Panc1 (cell line): ENCODE measurements around the gene CRABP1. TPM values are rescaled to one million over a fixed set of nuclear protein-coding genes. Genes with fewer than 3 reads are reported as not detected.

Experiments used
- ATAC-seq: fragments of 200-7000 bp; cut with Tn5 transposase; 2 replicates; pipeline ENCODE4 v1.9.1; 2020; ENCODE audit warnings: mild to moderate bottlenecking, moderate library complexity
- BruUV-seq: library from RNA; stranded (reverse); fragments of 400-500 nt; replicated peaks from 2 replicates; lab custom pipeline; 2021; lab: Mats Ljungman, UMichigan
- CTCF ChIA-PET: fragments of 300-600 bp; sonication (Branson Sonifier 250); formaldehyde crosslinking; loops from one replicate; lab custom pipeline; 2022; ENCODE audit warnings: antibody characterized with exemption; lab: Charles Lee
- POLR2A ChIA-PET: fragments of 300-600 bp; sonication (Branson Sonifier 250); formaldehyde crosslinking; loops from one replicate; lab custom pipeline; 2022; ENCODE audit warnings: antibody characterized with exemption; lab: Charles Lee
- DNase-seq: peaks from one replicate; pipeline ENCODE4 v3.0.0-alpha.2; 2010; ENCODE audit warnings: low read depth, low spot score
- H3K27ac ChIP-seq: 2 replicates; pipeline ENCODE4 v1.5.1; 2011; ENCODE audit warnings: mild to moderate bottlenecking, low read length, inconsistent platforms
- H3K27me3 ChIP-seq: fragments of 200-500 bp; sonication (Bioruptor generic); 2 replicates; pipeline ENCODE4 v1.6.0; 2014; ENCODE audit warnings: low read length, inconsistent platforms; ENCODE audit not compliant: control insufficient read depth, insufficient read depth
- H3K36me3 ChIP-seq: fragments of 200-500 bp; sonication (Bioruptor generic); 2 replicates; pipeline ENCODE4 v1.5.1; 2014; ENCODE audit warnings: inconsistent platforms, mild to moderate bottlenecking, low read length, moderate library complexity; ENCODE audit not compliant: control insufficient read depth, insufficient read depth
- H3K4me1 ChIP-seq: 2 replicates; pipeline ENCODE4 v1.5.1; 2011; ENCODE audit warnings: inconsistent platforms, mild to moderate bottlenecking, low read length, moderate library complexity; ENCODE audit not compliant: control insufficient read depth, insufficient read depth
- H3K4me3 ChIP-seq, 2 experiments: 2 replicates each; pipeline ENCODE4 v1.5.1; 2011 to 2012; ENCODE audit warnings: low read depth in 2 of 2, low read length in 2 of 2, mild to moderate bottlenecking in 2 of 2, inconsistent platforms in 1 of 2, moderate library complexity in 1 of 2
- H3K9me3 ChIP-seq: fragments of 200-500 bp; sonication (Bioruptor generic); 2 replicates; pipeline ENCODE4 v1.5.1; 2014; ENCODE audit warnings: low read depth, mild to moderate bottlenecking, inconsistent platforms, low read length, moderate library complexity; ENCODE audit not compliant: control insufficient read depth, insufficient read depth
- POLR2AphosphoS5 ChIP-seq: IDR thresholded peaks from 2 replicates; pipeline ENCODE4 v1.6.1; 2012; ENCODE audit warnings: mild to moderate bottlenecking, low read depth, low read length, moderate library complexity
- SIN3A ChIP-seq: IDR thresholded peaks from 2 replicates; pipeline ENCODE4 v1.6.1; 2012; ENCODE audit warnings: low read depth, mild to moderate bottlenecking, low read length, moderate library complexity, borderline replicate concordance; ENCODE audit not compliant: insufficient read depth
- TCF7L2 ChIP-seq: IDR thresholded peaks from 2 replicates; pipeline ENCODE4 v1.6.1; 2011; ENCODE audit warnings: mild to moderate bottlenecking, low read depth, low read length, inconsistent platforms
- in situ Hi-C: cut with HindIII; loops from 2 replicates; pipeline ENCODE4 v1.10.0; 2016; ENCODE audit warnings: low sequenced_read_pairs, low pct_unique_long_range_greater_than_20kb
- intact Hi-C: fragments of 100-400 bp; cut with micrococcal nuclease; formaldehyde crosslinking; loops from one replicate; pipeline ENCODE4 v1.10.0; 2022; ENCODE audit not compliant: unreplicated experiment
- total RNA-seq: library from RNA; stranded (reverse); gene quantifications from one replicate; pipeline ENCODE4 v1.2.1, GENCODE V29; 2021; ENCODE audit not compliant: unreplicated experiment
- TF ChIP-seq, protein P1 (sequence below): fragments of 450-650 bp; IDR thresholded peaks from 2 replicates; pipeline ENCODE4 v1.5.1; 2017; ENCODE audit warnings: mild to moderate bottlenecking
- TF ChIP-seq, protein P2 (sequence below), 2 experiments: IDR thresholded peaks; 2 replicates each; pipeline ENCODE4 v1.6.1; 2011 to 2012; ENCODE audit warnings: low read depth in 2 of 2, control low read depth in 1 of 2, low read length in 1 of 2, mild to moderate bottlenecking in 1 of 2, moderate library complexity in 1 of 2; ENCODE audit not compliant: insufficient read depth in 1 of 2

The CRABP1 gene
- total RNA-seq, 1 experiment from 2014 or later, result 6.7 TPM

DNA sequence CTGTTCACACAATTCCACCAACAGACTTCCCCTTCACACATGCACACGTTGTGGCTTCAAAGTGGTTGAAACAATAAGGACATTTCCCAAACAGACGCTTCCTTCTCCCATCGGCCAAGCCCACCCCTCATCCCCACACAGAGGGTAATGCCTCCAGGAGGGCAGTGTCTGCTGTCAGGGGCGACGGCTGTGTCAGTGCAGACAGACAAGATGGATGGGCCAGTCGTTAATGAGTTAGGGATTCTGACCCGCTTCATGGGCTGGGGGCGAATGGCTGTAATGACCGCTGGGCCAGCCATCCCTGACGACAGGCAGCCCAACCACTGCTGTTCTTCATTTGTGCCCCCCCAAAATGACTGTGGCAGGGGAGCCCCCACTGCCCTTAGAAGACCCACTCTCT lies 20.6 kb upstream of the CRABP1 start:
- H3K4me1 ChIP-seq, result peaks cover 7% of the 10 kb centered on the region
- no peak for ATAC-seq
- TF ChIP-seq SIN3A, result no peak
- TF ChIP-seq TCF7L2, result no peak
- TF ChIP-seq, protein P1, sequence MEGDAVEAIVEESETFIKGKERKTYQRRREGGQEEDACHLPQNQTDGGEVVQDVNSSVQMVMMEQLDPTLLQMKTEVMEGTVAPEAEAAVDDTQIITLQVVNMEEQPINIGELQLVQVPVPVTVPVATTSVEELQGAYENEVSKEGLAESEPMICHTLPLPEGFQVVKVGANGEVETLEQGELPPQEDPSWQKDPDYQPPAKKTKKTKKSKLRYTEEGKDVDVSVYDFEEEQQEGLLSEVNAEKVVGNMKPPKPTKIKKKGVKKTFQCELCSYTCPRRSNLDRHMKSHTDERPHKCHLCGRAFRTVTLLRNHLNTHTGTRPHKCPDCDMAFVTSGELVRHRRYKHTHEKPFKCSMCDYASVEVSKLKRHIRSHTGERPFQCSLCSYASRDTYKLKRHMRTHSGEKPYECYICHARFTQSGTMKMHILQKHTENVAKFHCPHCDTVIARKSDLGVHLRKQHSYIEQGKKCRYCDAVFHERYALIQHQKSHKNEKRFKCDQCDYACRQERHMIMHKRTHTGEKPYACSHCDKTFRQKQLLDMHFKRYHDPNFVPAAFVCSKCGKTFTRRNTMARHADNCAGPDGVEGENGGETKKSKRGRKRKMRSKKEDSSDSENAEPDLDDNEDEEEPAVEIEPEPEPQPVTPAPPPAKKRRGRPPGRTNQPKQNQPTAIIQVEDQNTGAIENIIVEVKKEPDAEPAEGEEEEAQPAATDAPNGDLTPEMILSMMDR, result no peak
- TF ChIP-seq, protein P2, sequence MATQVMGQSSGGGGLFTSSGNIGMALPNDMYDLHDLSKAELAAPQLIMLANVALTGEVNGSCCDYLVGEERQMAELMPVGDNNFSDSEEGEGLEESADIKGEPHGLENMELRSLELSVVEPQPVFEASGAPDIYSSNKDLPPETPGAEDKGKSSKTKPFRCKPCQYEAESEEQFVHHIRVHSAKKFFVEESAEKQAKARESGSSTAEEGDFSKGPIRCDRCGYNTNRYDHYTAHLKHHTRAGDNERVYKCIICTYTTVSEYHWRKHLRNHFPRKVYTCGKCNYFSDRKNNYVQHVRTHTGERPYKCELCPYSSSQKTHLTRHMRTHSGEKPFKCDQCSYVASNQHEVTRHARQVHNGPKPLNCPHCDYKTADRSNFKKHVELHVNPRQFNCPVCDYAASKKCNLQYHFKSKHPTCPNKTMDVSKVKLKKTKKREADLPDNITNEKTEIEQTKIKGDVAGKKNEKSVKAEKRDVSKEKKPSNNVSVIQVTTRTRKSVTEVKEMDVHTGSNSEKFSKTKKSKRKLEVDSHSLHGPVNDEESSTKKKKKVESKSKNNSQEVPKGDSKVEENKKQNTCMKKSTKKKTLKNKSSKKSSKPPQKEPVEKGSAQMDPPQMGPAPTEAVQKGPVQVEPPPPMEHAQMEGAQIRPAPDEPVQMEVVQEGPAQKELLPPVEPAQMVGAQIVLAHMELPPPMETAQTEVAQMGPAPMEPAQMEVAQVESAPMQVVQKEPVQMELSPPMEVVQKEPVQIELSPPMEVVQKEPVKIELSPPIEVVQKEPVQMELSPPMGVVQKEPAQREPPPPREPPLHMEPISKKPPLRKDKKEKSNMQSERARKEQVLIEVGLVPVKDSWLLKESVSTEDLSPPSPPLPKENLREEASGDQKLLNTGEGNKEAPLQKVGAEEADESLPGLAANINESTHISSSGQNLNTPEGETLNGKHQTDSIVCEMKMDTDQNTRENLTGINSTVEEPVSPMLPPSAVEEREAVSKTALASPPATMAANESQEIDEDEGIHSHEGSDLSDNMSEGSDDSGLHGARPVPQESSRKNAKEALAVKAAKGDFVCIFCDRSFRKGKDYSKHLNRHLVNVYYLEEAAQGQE (IDR thresholded peaks at IDR 0.05; ENCODE audit: insufficient read depth in 1 of 2, low read depth in 2 of 2, low read length in 1 of 2), result no peak
- TF ChIP-seq POLR2AphosphoS5, result no peak
- intact Hi-C loops (no loop called here), in situ Hi-C loops (no loop called here)
- BruUV-seq, result no TSS peak
- H3K36me3 ChIP-seq, result no peaks in the 10 kb centered on the region
- DNase-seq, result no peak
- H3K27ac ChIP-seq, result no peak overlapping the region
- no peaks in the 10 kb centered on the region for H3K9me3 ChIP-seq
- H3K27me3 ChIP-seq, result no peaks in the 10 kb centered on the region
- POLR2A ChIA-PET, result no interaction called here
- CTCF ChIA-PET, result interaction anchor here (0.5 kb wide), 1 partner anchor 76 kb away, joined by 6 read pairs; no protein-coding TSS in a partner anchor
- H3K4me3 ChIP-seq, result no peak overlapping the region

DNA sequence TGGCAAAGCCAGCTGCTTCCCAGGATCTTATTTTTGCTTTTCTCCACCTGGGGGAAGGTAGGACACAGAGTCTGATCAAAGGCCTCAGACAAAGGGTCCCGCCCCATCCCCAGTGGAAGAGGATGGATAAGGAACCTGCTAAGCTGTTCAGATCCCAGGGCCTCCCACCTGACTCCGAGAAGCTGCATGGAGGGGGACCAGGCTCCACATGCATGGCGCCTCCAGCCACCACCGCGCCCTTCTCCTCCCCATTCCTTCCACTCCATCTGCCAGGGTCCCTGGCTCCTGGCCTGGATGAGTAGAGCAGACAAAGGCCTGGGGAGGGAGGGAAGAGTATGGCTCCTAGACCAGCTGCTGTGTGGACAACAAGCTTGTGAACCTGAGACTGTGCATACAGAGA lies 20.0 kb upstream of the CRABP1 start:
- Histone ChIP-seq H3K27ac (no peak overlapping the region), H3K9me3 (no peaks in the 10 kb centered on the region), H3K36me3 (no peaks in the 10 kb centered on the region), H3K4me3 (no peak overlapping the region), H3K27me3 (no peaks in the 10 kb centered on the region), H3K4me1 (peaks cover 7% of the 10 kb centered on the region)
- ATAC-seq (no peak), DNase-seq (no peak)
- in situ Hi-C loops (no loop called here), intact Hi-C loops (no loop called here)
- no TSS peak for BruUV-seq
- TF ChIP-seq SIN3A (no peak), TCF7L2 (no peak), POLR2AphosphoS5 (no peak)
- TF ChIP-seq, protein P1, result no peak
- TF ChIP-seq, protein P2 (IDR thresholded peaks at IDR 0.05; ENCODE audit: insufficient read depth in 1 of 2, low read depth in 2 of 2, low read length in 1 of 2), result no peak
- ChIA-PET POLR2A (no interaction called here), CTCF (no interaction called here)
